ENCODE data around the gene TADA3. TPM values are rescaled to one million over a fixed set of nuclear protein-coding genes. Genes with fewer than 3 reads are reported as not detected.

TADA3 gene
- total and polyA plus RNA-seq, 2 experiments from 2014 or later: 29.1 to 61.7 TPM

DNA sequence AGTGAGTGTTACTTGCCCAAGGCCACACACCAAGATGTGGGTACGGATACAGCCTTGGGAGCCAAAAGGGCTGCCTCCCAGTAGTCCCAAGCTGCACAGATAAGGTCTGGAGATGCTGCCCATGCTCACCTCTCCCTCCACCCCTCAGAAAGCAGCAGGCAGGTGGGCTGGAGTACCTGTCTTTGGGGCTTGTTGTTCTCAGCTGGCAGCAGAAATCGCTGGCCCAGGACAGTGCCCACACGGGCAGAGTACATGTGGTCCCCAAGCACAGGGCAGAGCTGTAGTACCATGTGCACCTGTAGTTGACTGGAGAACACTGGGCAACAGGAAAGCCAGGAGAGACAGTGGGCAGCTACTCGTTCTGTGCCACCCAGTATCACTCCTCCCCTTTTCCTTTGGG is 46.6 kb upstream of the TADA3 start:
- Histone ChIP-seq H3K79me2 (replicated peaks; ENCODE audit: insufficient read depth) (peaks cover 6% of the 10 kb centered on the region), H3K9me2 (ENCODE audit: insufficient read depth) (no peaks in the 10 kb centered on the region), H4K20me1 (replicated peaks; ENCODE audit: insufficient read depth) (peaks cover 6% of the 10 kb centered on the region; the same call in 1 of the 2 replicates), H3K4me3 (no peak overlapping the region), H3K4me2 (no peak overlapping the region), H3F3A (replicated peaks; ENCODE audit: low read depth) (peaks cover 16% of the 10 kb centered on the region; the same call in 1 of the 2 replicates), H3K4me1 (ENCODE audit: insufficient read depth) (peaks cover 6% of the 10 kb centered on the region; the same call in 1 of the 2 replicates), H2AFZ (no peak overlapping the region), H3K36me3 (ENCODE audit: insufficient read depth) (0 out of 2 replicates have a peak, but pooled peaks cover 4% of the 10 kb centered on the region), H3K27ac (ENCODE audit: low read depth) (no peak overlapping the region), H3K27me3 (ENCODE audit: insufficient read depth) (no peaks in the 10 kb centered on the region)
- DNase-seq (ENCODE audit: low spot score) (no peak), ATAC-seq (no peak)
- Mint-ChIP-seq H3K4me3 (no peak overlapping the region), H3K4me1 (peaks cover 4% of the 10 kb centered on the region), H3K9me3 (no peaks in the 10 kb centered on the region; the same call in 2 of the 3 replicates), H3K27ac (no peak overlapping the region), H3K36me3 (ENCODE audit: low read depth) (peaks cover 44% of the 10 kb centered on the region), H3K27me3 (ENCODE audit: insufficient read depth, low read depth, poor library complexity) (peaks cover 11% of the 10 kb centered on the region)
- TF ChIP-seq POLR2AphosphoS5 (IDR thresholded peaks at IDR 0.05; ENCODE audit: low read depth) (no peak), EZH2 (IDR thresholded peaks at IDR 0.05; ENCODE audit: low read depth, unreplicated experiment) (no peak), ZNF331 (CRISPR knock-in tag; IDR thresholded peaks at IDR 0.05; ENCODE audit: low read depth) (no peak)
- TF ChIP-seq, protein P1, sequence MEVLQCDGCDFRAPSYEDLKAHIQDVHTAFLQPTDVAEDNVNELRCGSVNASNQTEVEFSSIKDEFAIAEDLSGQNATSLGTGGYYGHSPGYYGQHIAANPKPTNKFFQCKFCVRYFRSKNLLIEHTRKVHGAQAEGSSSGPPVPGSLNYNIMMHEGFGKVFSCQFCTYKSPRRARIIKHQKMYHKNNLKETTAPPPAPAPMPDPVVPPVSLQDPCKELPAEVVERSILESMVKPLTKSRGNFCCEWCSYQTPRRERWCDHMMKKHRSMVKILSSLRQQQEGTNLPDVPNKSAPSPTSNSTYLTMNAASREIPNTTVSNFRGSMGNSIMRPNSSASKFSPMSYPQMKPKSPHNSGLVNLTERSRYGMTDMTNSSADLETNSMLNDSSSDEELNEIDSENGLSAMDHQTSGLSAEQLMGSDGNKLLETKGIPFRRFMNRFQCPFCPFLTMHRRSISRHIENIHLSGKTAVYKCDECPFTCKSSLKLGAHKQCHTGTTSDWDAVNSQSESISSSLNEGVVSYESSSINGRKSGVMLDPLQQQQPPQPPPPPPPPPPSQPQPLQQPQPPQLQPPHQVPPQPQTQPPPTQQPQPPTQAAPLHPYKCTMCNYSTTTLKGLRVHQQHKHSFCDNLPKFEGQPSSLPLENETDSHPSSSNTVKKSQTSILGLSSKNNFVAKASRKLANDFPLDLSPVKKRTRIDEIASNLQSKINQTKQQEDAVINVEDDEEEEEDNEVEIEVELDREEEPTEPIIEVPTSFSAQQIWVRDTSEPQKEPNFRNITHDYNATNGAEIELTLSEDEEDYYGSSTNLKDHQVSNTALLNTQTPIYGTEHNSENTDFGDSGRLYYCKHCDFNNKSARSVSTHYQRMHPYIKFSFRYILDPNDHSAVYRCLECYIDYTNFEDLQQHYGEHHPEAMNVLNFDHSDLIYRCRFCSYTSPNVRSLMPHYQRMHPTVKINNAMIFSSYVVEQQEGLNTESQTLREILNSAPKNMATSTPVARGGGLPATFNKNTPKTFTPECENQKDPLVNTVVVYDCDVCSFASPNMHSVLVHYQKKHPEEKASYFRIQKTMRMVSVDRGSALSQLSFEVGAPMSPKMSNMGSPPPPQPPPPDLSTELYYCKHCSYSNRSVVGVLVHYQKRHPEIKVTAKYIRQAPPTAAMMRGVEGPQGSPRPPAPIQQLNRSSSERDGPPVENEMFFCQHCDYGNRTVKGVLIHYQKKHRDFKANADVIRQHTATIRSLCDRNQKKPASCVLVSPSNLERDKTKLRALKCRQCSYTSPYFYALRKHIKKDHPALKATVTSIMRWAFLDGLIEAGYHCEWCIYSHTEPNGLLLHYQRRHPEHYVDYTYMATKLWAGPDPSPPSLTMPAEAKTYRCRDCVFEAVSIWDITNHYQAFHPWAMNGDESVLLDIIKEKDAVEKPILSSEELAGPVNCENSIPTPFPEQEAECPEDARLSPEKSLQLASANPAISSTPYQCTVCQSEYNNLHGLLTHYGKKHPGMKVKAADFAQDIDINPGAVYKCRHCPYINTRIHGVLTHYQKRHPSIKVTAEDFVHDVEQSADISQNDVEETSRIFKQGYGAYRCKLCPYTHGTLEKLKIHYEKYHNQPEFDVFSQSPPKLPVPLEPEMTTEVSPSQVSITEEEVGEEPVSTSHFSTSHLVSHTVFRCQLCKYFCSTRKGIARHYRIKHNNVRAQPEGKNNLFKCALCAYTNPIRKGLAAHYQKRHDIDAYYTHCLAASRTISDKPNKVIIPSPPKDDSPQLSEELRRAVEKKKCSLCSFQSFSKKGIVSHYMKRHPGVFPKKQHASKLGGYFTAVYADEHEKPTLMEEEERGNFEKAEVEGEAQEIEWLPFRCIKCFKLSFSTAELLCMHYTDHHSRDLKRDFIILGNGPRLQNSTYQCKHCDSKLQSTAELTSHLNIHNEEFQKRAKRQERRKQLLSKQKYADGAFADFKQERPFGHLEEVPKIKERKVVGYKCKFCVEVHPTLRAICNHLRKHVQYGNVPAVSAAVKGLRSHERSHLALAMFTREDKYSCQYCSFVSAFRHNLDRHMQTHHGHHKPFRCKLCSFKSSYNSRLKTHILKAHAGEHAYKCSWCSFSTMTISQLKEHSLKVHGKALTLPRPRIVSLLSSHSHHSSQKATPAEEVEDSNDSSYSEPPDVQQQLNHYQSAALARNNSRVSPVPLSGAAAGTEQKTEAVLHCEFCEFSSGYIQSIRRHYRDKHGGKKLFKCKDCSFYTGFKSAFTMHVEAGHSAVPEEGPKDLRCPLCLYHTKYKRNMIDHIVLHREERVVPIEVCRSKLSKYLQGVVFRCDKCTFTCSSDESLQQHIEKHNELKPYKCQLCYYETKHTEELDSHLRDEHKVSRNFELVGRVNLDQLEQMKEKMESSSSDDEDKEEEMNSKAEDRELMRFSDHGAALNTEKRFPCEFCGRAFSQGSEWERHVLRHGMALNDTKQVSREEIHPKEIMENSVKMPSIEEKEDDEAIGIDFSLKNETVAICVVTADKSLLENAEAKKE (CRISPR knock-in tag; IDR thresholded peaks at IDR 0.05): no peak
- TF ChIP-seq, protein P2, sequence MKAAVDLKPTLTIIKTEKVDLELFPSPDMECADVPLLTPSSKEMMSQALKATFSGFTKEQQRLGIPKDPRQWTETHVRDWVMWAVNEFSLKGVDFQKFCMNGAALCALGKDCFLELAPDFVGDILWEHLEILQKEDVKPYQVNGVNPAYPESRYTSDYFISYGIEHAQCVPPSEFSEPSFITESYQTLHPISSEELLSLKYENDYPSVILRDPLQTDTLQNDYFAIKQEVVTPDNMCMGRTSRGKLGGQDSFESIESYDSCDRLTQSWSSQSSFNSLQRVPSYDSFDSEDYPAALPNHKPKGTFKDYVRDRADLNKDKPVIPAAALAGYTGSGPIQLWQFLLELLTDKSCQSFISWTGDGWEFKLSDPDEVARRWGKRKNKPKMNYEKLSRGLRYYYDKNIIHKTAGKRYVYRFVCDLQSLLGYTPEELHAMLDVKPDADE (IDR thresholded peaks at IDR 0.05): no peak
- TF ChIP-seq, protein P3, sequence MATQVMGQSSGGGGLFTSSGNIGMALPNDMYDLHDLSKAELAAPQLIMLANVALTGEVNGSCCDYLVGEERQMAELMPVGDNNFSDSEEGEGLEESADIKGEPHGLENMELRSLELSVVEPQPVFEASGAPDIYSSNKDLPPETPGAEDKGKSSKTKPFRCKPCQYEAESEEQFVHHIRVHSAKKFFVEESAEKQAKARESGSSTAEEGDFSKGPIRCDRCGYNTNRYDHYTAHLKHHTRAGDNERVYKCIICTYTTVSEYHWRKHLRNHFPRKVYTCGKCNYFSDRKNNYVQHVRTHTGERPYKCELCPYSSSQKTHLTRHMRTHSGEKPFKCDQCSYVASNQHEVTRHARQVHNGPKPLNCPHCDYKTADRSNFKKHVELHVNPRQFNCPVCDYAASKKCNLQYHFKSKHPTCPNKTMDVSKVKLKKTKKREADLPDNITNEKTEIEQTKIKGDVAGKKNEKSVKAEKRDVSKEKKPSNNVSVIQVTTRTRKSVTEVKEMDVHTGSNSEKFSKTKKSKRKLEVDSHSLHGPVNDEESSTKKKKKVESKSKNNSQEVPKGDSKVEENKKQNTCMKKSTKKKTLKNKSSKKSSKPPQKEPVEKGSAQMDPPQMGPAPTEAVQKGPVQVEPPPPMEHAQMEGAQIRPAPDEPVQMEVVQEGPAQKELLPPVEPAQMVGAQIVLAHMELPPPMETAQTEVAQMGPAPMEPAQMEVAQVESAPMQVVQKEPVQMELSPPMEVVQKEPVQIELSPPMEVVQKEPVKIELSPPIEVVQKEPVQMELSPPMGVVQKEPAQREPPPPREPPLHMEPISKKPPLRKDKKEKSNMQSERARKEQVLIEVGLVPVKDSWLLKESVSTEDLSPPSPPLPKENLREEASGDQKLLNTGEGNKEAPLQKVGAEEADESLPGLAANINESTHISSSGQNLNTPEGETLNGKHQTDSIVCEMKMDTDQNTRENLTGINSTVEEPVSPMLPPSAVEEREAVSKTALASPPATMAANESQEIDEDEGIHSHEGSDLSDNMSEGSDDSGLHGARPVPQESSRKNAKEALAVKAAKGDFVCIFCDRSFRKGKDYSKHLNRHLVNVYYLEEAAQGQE (IDR thresholded peaks at IDR 0.05; ENCODE audit: unreplicated experiment): no peak

Measured in GM23338 (cell line).